ENCODE data around the gene SLC29A4. TPM values are rescaled to one million over a fixed set of nuclear protein-coding genes. Genes with fewer than 3 reads are reported as not detected.
"Not testable (repeated sequence)": the region's sequence is repeated elsewhere in the genome, so short reads cannot be mapped to it uniquely, and the experiment has no call there.

The SLC29A4 gene
- total RNA-seq, 1 donor from 2014 or later, result 7.3 TPM

GRCh38 chr7:5278766-5279165 lies 4.0 kb upstream of the SLC29A4 start:
- Histone ChIP-seq H3K9ac (no peak overlapping the region), H3K27ac (no peak overlapping the region), H3K4me1 (no peaks in the 10 kb centered on the region), H2AFZ (replicated peaks) (no peak overlapping the region), H3K9me3 (ENCODE audit: low read depth) (no peaks in the 10 kb centered on the region), H3F3A (ENCODE audit: low read depth) (no peaks in the 10 kb centered on the region), H3K4me3 (no peak overlapping the region), H3K79me2 (ENCODE audit: low read depth) (no peaks in the 10 kb centered on the region), H3K4me2 (no peak overlapping the region), H4K20me1 (ENCODE audit: low read depth) (peaks cover 2% of the 10 kb centered on the region), H3K36me3 (no peaks in the 10 kb centered on the region), H3K27me3 (peaks cover 19% of the 10 kb centered on the region)
- Mint-ChIP-seq H3K4me1 (peaks cover 4% of the 10 kb centered on the region), H3K27me3 (ENCODE audit: insufficient read depth, low read depth) (peaks cover 4% of the 10 kb centered on the region), H3K27ac (peak overlapping the region; percentile 76), H3K9me3 (no peaks in the 10 kb centered on the region), H3K36me3 (no peaks in the 10 kb centered on the region), H3K4me3 (no peak overlapping the region)
- TF ChIP-seq CTCF (IDR thresholded peaks at IDR 0.05) (no peak), EZH2phosphoT487 (IDR thresholded peaks at IDR 0.05) (no peak), EZH2 (IDR thresholded peaks at IDR 0.05) (no peak)
- DNase-seq (ENCODE audit: low spot score), result no peak

DNA sequence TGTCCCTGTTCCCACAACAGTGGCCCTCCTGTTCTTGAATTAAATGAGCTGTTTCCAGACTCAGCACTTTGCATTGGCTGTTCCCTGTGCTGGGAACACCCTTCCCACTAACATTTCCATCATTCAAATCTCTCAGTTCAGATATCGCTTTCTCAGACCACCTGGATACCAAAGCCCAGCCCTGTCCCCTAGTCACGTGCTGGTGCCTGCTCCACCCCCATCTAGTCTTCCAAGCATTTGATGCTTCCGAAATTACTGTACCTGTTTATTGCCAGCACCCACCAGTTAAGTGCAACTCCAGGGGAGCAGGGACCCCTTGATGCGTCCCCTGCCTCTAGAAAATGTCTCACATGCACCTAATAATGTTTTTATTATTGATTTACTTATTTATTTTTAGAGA lies 3.0 kb upstream of the SLC29A4 start:
- Histone ChIP-seq H3K9ac (no peak overlapping the region), H3K27me3 (peaks cover 28% of the 10 kb centered on the region), H3K4me1 (no peaks in the 10 kb centered on the region), H3K36me3 (no peaks in the 10 kb centered on the region), H3K9me3 (ENCODE audit: low read depth) (no peaks in the 10 kb centered on the region), H3F3A (ENCODE audit: low read depth) (peaks cover 3% of the 10 kb centered on the region), H3K79me2 (ENCODE audit: low read depth) (no peaks in the 10 kb centered on the region), H3K4me3 (no peak overlapping the region), H3K4me2 (no peak overlapping the region), H3K27ac (no peak overlapping the region), H2AFZ (replicated peaks) (no peak overlapping the region), H4K20me1 (ENCODE audit: low read depth) (peaks cover 12% of the 10 kb centered on the region)
- H3K9me3 Mint-ChIP-seq, result no peaks in the 10 kb centered on the region
- no peak for TF ChIP-seq EZH2phosphoT487 (IDR thresholded peaks at IDR 0.05)
- no peak for TF ChIP-seq EZH2 (IDR thresholded peaks at IDR 0.05)
- TF ChIP-seq CTCF (IDR thresholded peaks at IDR 0.05), result no peak
- H3K36me3 Mint-ChIP-seq, result no peaks in the 10 kb centered on the region
- DNase-seq (ENCODE audit: low spot score), result no peak
- H3K4me1 Mint-ChIP-seq, result peaks cover 7% of the 10 kb centered on the region
- H3K4me3 Mint-ChIP-seq, result no peak overlapping the region
- peak overlapping the region; percentile 31 for H3K27ac Mint-ChIP-seq
- peaks cover 4% of the 10 kb centered on the region for H3K27me3 Mint-ChIP-seq (ENCODE audit: insufficient read depth, low read depth)

DNA sequence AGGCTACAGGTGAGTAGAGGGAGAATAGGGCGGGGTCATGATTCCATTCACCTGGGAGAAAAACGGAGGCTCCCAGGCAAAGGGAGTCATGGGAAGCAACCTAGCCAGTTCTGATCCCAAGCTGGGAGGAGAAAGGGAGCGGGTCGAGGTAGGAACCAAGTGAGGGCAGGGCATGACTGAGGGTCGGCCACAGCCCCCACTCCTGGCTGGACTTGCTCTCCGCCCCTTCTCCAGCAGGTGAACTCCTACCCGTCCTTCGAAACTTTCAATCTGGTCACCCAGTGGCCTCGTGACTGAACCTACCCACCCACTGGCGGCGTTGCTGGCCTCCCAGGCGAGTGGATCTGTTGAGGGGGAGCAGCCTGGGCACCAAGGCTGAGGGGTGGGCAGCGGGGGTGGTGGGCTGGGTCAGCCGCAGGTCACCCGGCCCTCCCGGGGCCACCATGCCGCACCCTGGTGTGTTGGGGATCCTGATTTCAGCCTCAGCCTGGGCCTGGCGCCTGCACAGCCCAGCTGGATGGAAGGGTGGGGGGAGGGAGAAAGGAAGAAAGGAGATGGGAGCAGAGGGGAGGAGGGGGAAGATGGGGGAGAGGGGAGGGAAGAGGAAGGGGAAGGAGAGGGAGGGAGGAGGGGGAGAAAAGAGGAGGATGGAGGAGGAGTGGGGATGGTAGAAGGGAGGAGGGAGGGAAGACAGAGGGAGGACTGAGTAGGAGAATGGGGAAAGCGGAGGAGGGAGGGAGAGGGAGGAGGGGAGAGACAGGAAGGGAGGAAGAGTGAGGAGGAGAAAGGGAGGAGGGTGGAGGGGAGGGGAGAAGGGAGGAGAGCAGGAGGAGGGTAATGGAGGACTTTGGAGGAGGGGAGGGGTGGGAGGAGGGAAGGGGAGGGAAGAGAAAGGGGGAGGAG lies 894 bp upstream of the SLC29A4 start:
- DNase-seq (ENCODE audit: low spot score); H3K9ac ChIP-seq; H3K27me3 Mint-ChIP-seq (ENCODE audit: insufficient read depth, low read depth); H3K9me3 Mint-ChIP-seq; H3K4me2 ChIP-seq; H3K4me1 ChIP-seq; H2AFZ ChIP-seq (replicated peaks); H3K9me3 ChIP-seq (ENCODE audit: low read depth); H3K27ac ChIP-seq; H3K36me3 Mint-ChIP-seq; H3K4me3 ChIP-seq; H3K27ac Mint-ChIP-seq; H3K79me2 ChIP-seq (ENCODE audit: low read depth); H3K36me3 ChIP-seq; H3K4me1 Mint-ChIP-seq; H3F3A ChIP-seq (ENCODE audit: low read depth): not testable (repeated sequence)
- H4K20me1 ChIP-seq (ENCODE audit: low read depth), result peaks cover 25% of the 10 kb centered on the region
- peaks cover 29% of the 10 kb centered on the region for H3K27me3 ChIP-seq
- peak overlapping the region; percentile 75 for H3K4me3 Mint-ChIP-seq

Data from neural progenitor cell (in vitro differentiated cells).